Keratinocyte (primary cell): Measurements from ENCODE around the gene CD27.

ENCODE experiments used
- EZH2 ChIP-seq: IDR thresholded peaks from one replicate; pipeline ENCODE4 v1.6.1; 2012; ENCODE audit warnings: inconsistent platforms, mild to moderate bottlenecking, low read length, moderate library complexity
- TF ChIP-seq, protein P1 (sequence below), 3 experiments: IDR thresholded peaks in 1 of 3; conservative IDR thresholded peaks in 1 of 3; optimal IDR thresholded peaks in 1 of 3; 2 replicates in 2 of 3; 3 replicates in 1 of 3; pipeline versions ENCODE3 to v1.5.1; 2011; ENCODE audit warnings: low read length in 3 of 3, mild to moderate bottlenecking in 3 of 3, moderate library complexity in 2 of 3, control low read depth in 1 of 3, inconsistent platforms in 1 of 3; ENCODE audit not compliant: insufficient read depth in 2 of 3; ENCODE audit errors: extremely low read depth in 1 of 3

DNA sequence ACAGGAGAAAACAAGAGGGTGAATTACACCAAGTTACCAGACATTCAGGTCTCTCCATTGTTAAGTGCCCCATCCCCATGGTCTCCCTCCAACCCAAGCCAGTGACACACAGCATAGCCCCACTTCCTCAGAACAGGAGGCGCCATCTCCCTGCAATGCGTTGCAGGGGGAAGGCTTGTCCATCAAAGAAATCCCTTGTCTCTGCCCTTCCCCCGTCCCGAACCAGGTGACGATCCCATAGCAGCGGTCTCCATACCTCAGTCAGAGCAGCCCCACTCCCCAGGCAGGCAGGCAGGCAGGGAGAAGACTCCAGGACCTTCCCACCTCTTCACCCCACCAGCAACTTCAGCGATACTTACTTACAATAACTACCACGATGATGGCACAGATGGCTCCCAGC, 19.8 kb downstream of the CD27 start:
- TF ChIP-seq, protein P1, sequence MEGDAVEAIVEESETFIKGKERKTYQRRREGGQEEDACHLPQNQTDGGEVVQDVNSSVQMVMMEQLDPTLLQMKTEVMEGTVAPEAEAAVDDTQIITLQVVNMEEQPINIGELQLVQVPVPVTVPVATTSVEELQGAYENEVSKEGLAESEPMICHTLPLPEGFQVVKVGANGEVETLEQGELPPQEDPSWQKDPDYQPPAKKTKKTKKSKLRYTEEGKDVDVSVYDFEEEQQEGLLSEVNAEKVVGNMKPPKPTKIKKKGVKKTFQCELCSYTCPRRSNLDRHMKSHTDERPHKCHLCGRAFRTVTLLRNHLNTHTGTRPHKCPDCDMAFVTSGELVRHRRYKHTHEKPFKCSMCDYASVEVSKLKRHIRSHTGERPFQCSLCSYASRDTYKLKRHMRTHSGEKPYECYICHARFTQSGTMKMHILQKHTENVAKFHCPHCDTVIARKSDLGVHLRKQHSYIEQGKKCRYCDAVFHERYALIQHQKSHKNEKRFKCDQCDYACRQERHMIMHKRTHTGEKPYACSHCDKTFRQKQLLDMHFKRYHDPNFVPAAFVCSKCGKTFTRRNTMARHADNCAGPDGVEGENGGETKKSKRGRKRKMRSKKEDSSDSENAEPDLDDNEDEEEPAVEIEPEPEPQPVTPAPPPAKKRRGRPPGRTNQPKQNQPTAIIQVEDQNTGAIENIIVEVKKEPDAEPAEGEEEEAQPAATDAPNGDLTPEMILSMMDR (optimal IDR thresholded peaks at IDR 0.05 in 1 of 3, IDR thresholded peaks at IDR 0.05 in 1 of 3, conservative IDR thresholded peaks at IDR 0.05 in 1 of 3; ENCODE audit: extremely low read depth in 1 of 3, insufficient read depth in 2 of 3, low read length in 3 of 3) = no peak
- no peak for TF ChIP-seq EZH2
